Panc1 (cell line): ENCODE data around the gene ARFGAP1.

Experiments used
- TF ChIP-seq, protein P1 (sequence below): fragments of 450-650 bp; IDR thresholded peaks from 2 replicates; pipeline ENCODE4 v1.5.1; 2017; ENCODE audit warnings: mild to moderate bottlenecking
- TF ChIP-seq, protein P2 (sequence below), 2 experiments: IDR thresholded peaks; 2 replicates each; pipeline ENCODE4 v1.6.1; 2011 to 2012; ENCODE audit warnings: low read depth in 2 of 2, control low read depth in 1 of 2, low read length in 1 of 2, mild to moderate bottlenecking in 1 of 2, moderate library complexity in 1 of 2; ENCODE audit not compliant: insufficient read depth in 1 of 2

DNA sequence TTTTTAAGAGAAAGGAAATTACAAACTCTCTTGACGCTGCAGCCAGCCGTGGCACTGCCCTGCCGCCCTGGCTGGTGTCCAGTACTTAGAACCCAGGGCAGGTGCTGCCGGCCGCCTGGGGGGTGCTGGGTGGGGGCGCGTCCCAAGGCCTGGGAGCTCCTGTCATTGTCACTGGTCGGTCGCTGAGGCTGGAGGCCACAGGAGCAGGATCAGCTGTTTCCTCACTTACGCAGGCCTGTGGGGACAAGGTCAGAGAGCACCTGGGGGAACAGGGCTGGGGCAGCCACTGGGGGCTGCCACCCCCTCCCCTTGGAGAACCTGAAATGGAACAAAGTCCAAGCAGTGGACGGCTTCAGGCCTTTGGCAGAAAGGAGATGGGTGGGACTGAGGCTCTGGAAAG lies 31.3 kb upstream of the ARFGAP1 start:
- TF ChIP-seq, protein P1, sequence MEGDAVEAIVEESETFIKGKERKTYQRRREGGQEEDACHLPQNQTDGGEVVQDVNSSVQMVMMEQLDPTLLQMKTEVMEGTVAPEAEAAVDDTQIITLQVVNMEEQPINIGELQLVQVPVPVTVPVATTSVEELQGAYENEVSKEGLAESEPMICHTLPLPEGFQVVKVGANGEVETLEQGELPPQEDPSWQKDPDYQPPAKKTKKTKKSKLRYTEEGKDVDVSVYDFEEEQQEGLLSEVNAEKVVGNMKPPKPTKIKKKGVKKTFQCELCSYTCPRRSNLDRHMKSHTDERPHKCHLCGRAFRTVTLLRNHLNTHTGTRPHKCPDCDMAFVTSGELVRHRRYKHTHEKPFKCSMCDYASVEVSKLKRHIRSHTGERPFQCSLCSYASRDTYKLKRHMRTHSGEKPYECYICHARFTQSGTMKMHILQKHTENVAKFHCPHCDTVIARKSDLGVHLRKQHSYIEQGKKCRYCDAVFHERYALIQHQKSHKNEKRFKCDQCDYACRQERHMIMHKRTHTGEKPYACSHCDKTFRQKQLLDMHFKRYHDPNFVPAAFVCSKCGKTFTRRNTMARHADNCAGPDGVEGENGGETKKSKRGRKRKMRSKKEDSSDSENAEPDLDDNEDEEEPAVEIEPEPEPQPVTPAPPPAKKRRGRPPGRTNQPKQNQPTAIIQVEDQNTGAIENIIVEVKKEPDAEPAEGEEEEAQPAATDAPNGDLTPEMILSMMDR = no peak
- TF ChIP-seq, protein P2, sequence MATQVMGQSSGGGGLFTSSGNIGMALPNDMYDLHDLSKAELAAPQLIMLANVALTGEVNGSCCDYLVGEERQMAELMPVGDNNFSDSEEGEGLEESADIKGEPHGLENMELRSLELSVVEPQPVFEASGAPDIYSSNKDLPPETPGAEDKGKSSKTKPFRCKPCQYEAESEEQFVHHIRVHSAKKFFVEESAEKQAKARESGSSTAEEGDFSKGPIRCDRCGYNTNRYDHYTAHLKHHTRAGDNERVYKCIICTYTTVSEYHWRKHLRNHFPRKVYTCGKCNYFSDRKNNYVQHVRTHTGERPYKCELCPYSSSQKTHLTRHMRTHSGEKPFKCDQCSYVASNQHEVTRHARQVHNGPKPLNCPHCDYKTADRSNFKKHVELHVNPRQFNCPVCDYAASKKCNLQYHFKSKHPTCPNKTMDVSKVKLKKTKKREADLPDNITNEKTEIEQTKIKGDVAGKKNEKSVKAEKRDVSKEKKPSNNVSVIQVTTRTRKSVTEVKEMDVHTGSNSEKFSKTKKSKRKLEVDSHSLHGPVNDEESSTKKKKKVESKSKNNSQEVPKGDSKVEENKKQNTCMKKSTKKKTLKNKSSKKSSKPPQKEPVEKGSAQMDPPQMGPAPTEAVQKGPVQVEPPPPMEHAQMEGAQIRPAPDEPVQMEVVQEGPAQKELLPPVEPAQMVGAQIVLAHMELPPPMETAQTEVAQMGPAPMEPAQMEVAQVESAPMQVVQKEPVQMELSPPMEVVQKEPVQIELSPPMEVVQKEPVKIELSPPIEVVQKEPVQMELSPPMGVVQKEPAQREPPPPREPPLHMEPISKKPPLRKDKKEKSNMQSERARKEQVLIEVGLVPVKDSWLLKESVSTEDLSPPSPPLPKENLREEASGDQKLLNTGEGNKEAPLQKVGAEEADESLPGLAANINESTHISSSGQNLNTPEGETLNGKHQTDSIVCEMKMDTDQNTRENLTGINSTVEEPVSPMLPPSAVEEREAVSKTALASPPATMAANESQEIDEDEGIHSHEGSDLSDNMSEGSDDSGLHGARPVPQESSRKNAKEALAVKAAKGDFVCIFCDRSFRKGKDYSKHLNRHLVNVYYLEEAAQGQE (IDR thresholded peaks at IDR 0.05; ENCODE audit: insufficient read depth in 1 of 2, low read depth in 2 of 2, low read length in 1 of 2) = no peak
